HepG2 (cell line): ENCODE results near the gene NINJ2. TPM values are rescaled to one million over a fixed set of nuclear protein-coding genes. Genes with fewer than 3 reads are reported as not detected.
A peak's percentile ranks its signal among the peaks of the same experiment; 100 is the strongest.

Experiments
- ATF1 ChIP-seq: IDR thresholded peaks from 2 replicates; pipeline ENCODE4 v1.6.1; 2016; ENCODE audit warnings: mild to moderate bottlenecking, control low read depth
- ETV6 ChIP-seq: sonication (generic); formaldehyde crosslinking; conservative IDR thresholded peaks from 2 replicates; pipeline ENCODE4 v1.4.0; 2020; ENCODE audit warnings: missing genetic modification reagents
- FOXP4 ChIP-seq: sonication (generic); formaldehyde crosslinking; IDR thresholded peaks from 2 replicates; pipeline ENCODE4 v1.4.0; 2020; ENCODE audit warnings: missing genetic modification reagents
- HHEX ChIP-seq: IDR thresholded peaks from 2 replicates; pipeline ENCODE4 v1.6.1; 2016; ENCODE audit warnings: control low read depth
- HOXA9 ChIP-seq: sonication (generic); formaldehyde crosslinking; IDR thresholded peaks from 2 replicates; pipeline ENCODE4 v1.8.1; 2022; ENCODE audit warnings: missing genetic modification reagents, mild to moderate bottlenecking, moderate library complexity, borderline replicate concordance
- MXD1 ChIP-seq: sonication (generic); formaldehyde crosslinking; IDR thresholded peaks from 2 replicates; pipeline ENCODE4 v1.4.0; 2020; ENCODE audit warnings: mild to moderate bottlenecking, missing genetic modification reagents
- NKX3-1 ChIP-seq: sonication (generic); formaldehyde crosslinking; IDR thresholded peaks from 2 replicates; pipeline ENCODE4 v1.5.0; 2020; ENCODE audit warnings: missing genetic modification reagents
- PHF20 ChIP-seq: sonication (generic); formaldehyde crosslinking; IDR thresholded peaks from 2 replicates; pipeline ENCODE4 v1.5.0; 2020; ENCODE audit warnings: mild to moderate bottlenecking, missing genetic modification reagents
- THYN1 ChIP-seq: sonication (generic); formaldehyde crosslinking; IDR thresholded peaks from 2 replicates; pipeline ENCODE4 v1.8.1; 2023; ENCODE audit warnings: low read depth, mild to moderate bottlenecking, moderate library complexity, missing genetic modification reagents, borderline replicate concordance
- WIZ ChIP-seq: sonication (generic); formaldehyde crosslinking; IDR thresholded peaks from 2 replicates; pipeline ENCODE4 v1.5.1; 2020; ENCODE audit warnings: mild to moderate bottlenecking, missing genetic modification reagents
- ZBTB7A ChIP-seq: sonication (generic); formaldehyde crosslinking; IDR thresholded peaks from 2 replicates; pipeline ENCODE4 v1.8.0; 2022; ENCODE audit warnings: mild to moderate bottlenecking, missing genetic modification reagents
- ZKSCAN5 ChIP-seq: sonication (generic); formaldehyde crosslinking; IDR thresholded peaks from 2 replicates; pipeline ENCODE4 v1.5.1; 2020; ENCODE audit warnings: mild to moderate bottlenecking, missing genetic modification reagents
- ZMYM4 ChIP-seq: sonication (generic); formaldehyde crosslinking; IDR thresholded peaks from 2 replicates; pipeline ENCODE4 v1.8.1; 2023; ENCODE audit warnings: mild to moderate bottlenecking, missing genetic modification reagents
- ZNF160 ChIP-seq: sonication (generic); formaldehyde crosslinking; IDR thresholded peaks from 2 replicates; pipeline ENCODE4 v1.8.0; 2022; ENCODE audit warnings: mild to moderate bottlenecking, inconsistent platforms, missing genetic modification reagents
- ZNF282 ChIP-seq: fragments of 450-650 bp; IDR thresholded peaks from 2 replicates; pipeline ENCODE4 v1.6.1; 2018; ENCODE audit not compliant: partially characterized antibody
- ZNF317 ChIP-seq: sonication (generic); formaldehyde crosslinking; IDR thresholded peaks from 2 replicates; pipeline ENCODE4 v1.5.0; 2020; ENCODE audit warnings: mild to moderate bottlenecking, missing genetic modification reagents
- ZNF576 ChIP-seq: sonication (generic); formaldehyde crosslinking; IDR thresholded peaks from 2 replicates; pipeline ENCODE4 v1.4.0; 2020; ENCODE audit warnings: mild to moderate bottlenecking, missing genetic modification reagents
- ZNF724P ChIP-seq: sonication (generic); formaldehyde crosslinking; IDR thresholded peaks from 2 replicates; pipeline ENCODE4 v1.8.0; 2022; ENCODE audit warnings: missing genetic modification reagents, borderline replicate concordance
- ZNF749 ChIP-seq: sonication (generic); formaldehyde crosslinking; IDR thresholded peaks from 2 replicates; pipeline ENCODE4 v1.8.0; 2022; ENCODE audit warnings: mild to moderate bottlenecking, missing genetic modification reagents, moderate library complexity, borderline replicate concordance
- ZNF850 ChIP-seq: sonication (generic); formaldehyde crosslinking; conservative IDR thresholded peaks from 2 replicates; pipeline ENCODE4 v1.9.0; 2021; ENCODE audit warnings: mild to moderate bottlenecking, missing genetic modification reagents
- polyA plus RNA-seq, 8 experiments: library from polyadenylated mRNA; depleted of rRNA in 3 of 8; stranded (reverse) in 7 of 8; unstranded in 1 of 8; fragments of >200 nt; fragmentation: Illumina TruSeq in 4 of 8; extraction: Trizol in 4 of 8; gene quantifications; 2 replicates each; pipeline versions ENCODE4 v1.2.1 to v1.2.3, GENCODE V29; 2011 to 2016; ENCODE audit warnings: low read depth in 4 of 8, missing spikeins in 1 of 8, mixed read lengths in 1 of 8; ENCODE audit not compliant: insufficient read depth in 1 of 8
- total RNA-seq, 5 experiments: library from RNA; depleted of rRNA; stranded (reverse); fragments of >200 nt; fragmentation: Illumina TruSeq; extraction: Trizol; gene quantifications; 2 replicates each; pipeline ENCODE4 v1.2.3, GENCODE V29; 2016; ENCODE audit warnings: low read depth in 1 of 5
- TF ChIP-seq, protein P1 (sequence below): sonication (generic); formaldehyde crosslinking; IDR thresholded peaks from 2 replicates; pipeline ENCODE4 v1.8.0; 2022; ENCODE audit warnings: missing genetic modification reagents, low read depth, mild to moderate bottlenecking, borderline replicate concordance
- TF ChIP-seq, protein P2 (sequence below): IDR thresholded peaks from 2 replicates; pipeline ENCODE4 v1.6.1; 2016; ENCODE audit warnings: mild to moderate bottlenecking
- TF ChIP-seq, protein P3 (sequence below): sonication (generic); formaldehyde crosslinking; IDR thresholded peaks from 2 replicates; pipeline ENCODE4 v1.4.0; 2020; ENCODE audit warnings: mild to moderate bottlenecking, missing genetic modification reagents

The NINJ2 gene
- total and polyA plus RNA-seq, 2 of the 13 experiments (the other 11 are each of a cell fraction or from before 2014, with no cell fraction given): 0.62 to 3.8 TPM

DNA sequence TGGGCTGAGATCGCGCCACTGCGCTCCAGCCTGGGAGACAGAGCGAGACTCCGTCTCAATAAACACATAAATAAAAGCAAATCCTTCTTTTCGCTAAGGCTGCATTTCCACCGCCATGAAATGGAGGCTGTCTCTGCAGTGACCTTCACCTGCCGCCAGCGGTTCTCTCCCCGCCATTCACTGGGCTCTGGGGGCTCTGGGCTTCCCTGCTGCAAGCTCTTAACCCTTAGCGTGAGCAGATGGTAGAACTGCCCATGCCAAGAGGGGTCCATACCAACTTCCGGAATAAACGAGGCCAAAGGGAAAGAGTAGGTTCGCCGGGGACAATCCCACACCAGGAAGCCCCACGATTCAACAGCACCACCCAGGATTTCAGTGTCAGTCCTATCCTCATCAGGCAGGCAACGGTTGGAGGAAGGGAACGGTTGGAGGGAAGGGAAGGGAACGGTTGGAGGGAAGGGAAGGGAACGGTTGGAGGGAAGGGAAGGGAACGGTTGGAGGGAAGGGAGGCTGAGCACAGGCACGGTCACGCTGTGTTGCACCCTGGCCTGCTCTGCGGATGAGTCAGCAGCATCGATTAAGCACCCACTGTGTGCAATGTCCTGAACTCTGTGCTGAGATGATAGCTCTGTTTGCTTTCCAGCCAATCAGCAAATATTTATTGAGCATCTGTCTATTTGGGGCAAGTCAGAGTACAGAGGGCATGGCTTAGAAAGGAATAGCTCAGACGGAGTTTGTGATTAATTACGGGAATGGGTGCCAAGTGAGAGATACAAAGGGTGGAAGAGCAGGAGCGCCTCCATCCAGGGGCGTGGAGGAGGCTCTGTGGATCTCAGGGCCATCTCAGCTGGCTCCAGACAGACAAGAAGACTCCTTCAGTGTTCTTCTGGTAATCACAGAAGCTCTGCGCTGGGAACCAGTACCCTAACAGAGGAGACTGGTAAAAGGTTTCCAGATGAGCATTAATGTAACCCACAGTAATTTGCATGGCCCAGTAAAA, 77.9 kb downstream of the NINJ2 start (continued):
- TF ChIP-seq ZNF724P (CRISPR knock-in tag): peak; percentile 26; the same call in 1 of the 2 replicates
- TF ChIP-seq, protein P1, sequence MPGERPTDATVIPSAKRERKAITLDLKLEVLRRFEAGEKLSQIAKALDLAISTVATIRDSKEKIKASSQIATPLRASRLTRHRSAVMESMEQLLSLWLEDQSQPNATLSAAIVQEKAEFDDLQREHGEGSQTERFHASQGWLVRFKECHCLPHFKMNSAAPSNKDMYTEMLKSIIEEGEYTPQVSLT (CRISPR knock-in tag): no peak
- no peak for TF ChIP-seq HOXA9
- TF ChIP-seq, protein P2, sequence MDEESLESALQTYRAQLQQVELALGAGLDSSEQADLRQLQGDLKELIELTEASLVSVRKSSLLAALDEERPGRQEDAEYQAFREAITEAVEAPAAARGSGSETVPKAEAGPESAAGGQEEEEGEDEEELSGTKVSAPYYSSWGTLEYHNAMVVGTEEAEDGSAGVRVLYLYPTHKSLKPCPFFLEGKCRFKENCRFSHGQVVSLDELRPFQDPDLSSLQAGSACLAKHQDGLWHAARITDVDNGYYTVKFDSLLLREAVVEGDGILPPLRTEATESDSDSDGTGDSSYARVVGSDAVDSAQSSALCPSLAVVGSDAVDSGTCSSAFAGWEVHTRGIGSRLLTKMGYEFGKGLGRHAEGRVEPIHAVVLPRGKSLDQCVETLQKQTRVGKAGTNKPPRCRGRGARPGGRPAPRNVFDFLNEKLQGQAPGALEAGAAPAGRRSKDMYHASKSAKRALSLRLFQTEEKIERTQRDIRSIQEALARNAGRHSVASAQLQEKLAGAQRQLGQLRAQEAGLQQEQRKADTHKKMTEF (CRISPR knock-in tag): peak; percentile 87
- peak; percentile 51; the same call in 1 of the 2 replicates for TF ChIP-seq PHF20 (CRISPR knock-in tag)
- TF ChIP-seq, protein P3, sequence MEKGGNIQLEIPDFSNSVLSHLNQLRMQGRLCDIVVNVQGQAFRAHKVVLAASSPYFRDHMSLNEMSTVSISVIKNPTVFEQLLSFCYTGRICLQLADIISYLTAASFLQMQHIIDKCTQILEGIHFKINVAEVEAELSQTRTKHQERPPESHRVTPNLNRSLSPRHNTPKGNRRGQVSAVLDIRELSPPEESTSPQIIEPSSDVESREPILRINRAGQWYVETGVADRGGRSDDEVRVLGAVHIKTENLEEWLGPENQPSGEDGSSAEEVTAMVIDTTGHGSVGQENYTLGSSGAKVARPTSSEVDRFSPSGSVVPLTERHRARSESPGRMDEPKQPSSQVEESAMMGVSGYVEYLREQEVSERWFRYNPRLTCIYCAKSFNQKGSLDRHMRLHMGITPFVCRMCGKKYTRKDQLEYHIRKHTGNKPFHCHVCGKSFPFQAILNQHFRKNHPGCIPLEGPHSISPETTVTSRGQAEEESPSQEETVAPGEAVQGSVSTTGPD: peak; percentile 56; the same call in 1 of the 2 replicates
- no peak for TF ChIP-seq NKX3-1
- peak; percentile 57; the same call in 1 of the 2 replicates for TF ChIP-seq ATF1 (CRISPR knock-in tag)
- TF ChIP-seq THYN1: no peak
- TF ChIP-seq ZNF282: no peak
- no peak for TF ChIP-seq ZNF749 (CRISPR knock-in tag)
- no peak for TF ChIP-seq WIZ
- TF ChIP-seq ZNF850 (CRISPR knock-in tag): no peak
- 0 out of 2 replicates have a peak, but pooled peaks have one; percentile 65 for TF ChIP-seq ZNF317 (CRISPR knock-in tag)
- TF ChIP-seq HHEX (CRISPR knock-in tag): peak; percentile 92
- no peak for TF ChIP-seq ZNF160 (CRISPR knock-in tag)
- TF ChIP-seq FOXP4: peak; percentile 94
- TF ChIP-seq MXD1: no peak
- no peak for TF ChIP-seq ZKSCAN5 (CRISPR knock-in tag)
- no peak for TF ChIP-seq ZNF576 (CRISPR knock-in tag)
- peak; percentile 88 for TF ChIP-seq ZMYM4 (CRISPR knock-in tag)
- no peak for TF ChIP-seq ZBTB7A
- no peak for TF ChIP-seq ETV6 (CRISPR knock-in tag)
